OCI-LY1 (cell line): Measurements from ENCODE around the gene PAPPA.

Experiments
- H2AFZ ChIP-seq: fragments of 200-600 bp; sonication (generic), shearing (Covaris generic); 2 replicates; pipeline ENCODE4 v1.6.0; 2014; ENCODE audit warnings: antibody characterized with exemption, mild to moderate bottlenecking, low read length
- H3F3A ChIP-seq: fragments of 200-600 bp; sonication (generic), shearing (Covaris generic); 2 replicates; pipeline ENCODE4 v1.6.0; 2014; ENCODE audit warnings: mild to moderate bottlenecking, antibody characterized with exemption, low read length, moderate library complexity; ENCODE audit not compliant: insufficient read depth
- H3K27ac ChIP-seq: fragments of 200-600 bp; sonication (generic); 2 replicates; pipeline ENCODE4 v1.5.1; 2014; ENCODE audit warnings: low read length, mixed run types, mild to moderate bottlenecking, low read depth; ENCODE audit not compliant: poor library complexity, severe bottlenecking
- H3K27me3 ChIP-seq: fragments of 200-600 bp; sonication (generic); 2 replicates; pipeline ENCODE4 v1.6.0; 2014; ENCODE audit warnings: antibody characterized with exemption, mild to moderate bottlenecking, low read length, moderate library complexity; ENCODE audit not compliant: insufficient read depth
- H3K36me3 ChIP-seq: fragments of 200-600 bp; sonication (generic); 2 replicates; pipeline ENCODE4 v1.6.1; 2014; ENCODE audit warnings: mild to moderate bottlenecking, antibody characterized with exemption, low read length, moderate library complexity, mixed read lengths; ENCODE audit not compliant: insufficient read depth
- H3K4me1 ChIP-seq: fragments of 200-600 bp; sonication (generic); 2 replicates; pipeline ENCODE4 v1.5.1; 2014; ENCODE audit warnings: mild to moderate bottlenecking, low read length, moderate library complexity; ENCODE audit not compliant: insufficient read depth, severe bottlenecking
- H3K4me2 ChIP-seq: fragments of 200-600 bp; sonication (generic), shearing (Covaris generic); 2 replicates; pipeline ENCODE4 v1.6.1; 2014; ENCODE audit warnings: low read length
- H3K4me3 ChIP-seq: fragments of 200-600 bp; sonication (generic); 2 replicates; pipeline ENCODE4 v1.5.1; 2014; ENCODE audit warnings: low read length, low read depth, mild to moderate bottlenecking, mixed read lengths; ENCODE audit not compliant: poor library complexity, severe bottlenecking
- H3K79me2 ChIP-seq: fragments of 200-600 bp; shearing (Covaris generic); 2 replicates; pipeline ENCODE4 v1.6.1; 2016; ENCODE audit warnings: mixed run types, low read length, mixed read lengths; ENCODE audit not compliant: insufficient read depth
- H3K9ac ChIP-seq: fragments of 200-600 bp; sonication (generic), shearing (Covaris generic); 2 replicates; pipeline ENCODE4 v1.6.1; 2014; ENCODE audit warnings: mild to moderate bottlenecking, low read length, mixed read lengths
- H3K9me2 ChIP-seq: fragments of 200-600 bp; sonication (generic), shearing (Covaris generic); 2 replicates; pipeline ENCODE4 v1.6.1; 2014; ENCODE audit warnings: low read depth, mild to moderate bottlenecking, low read length, mixed read lengths
- H3K9me3 ChIP-seq: fragments of 200-600 bp; shearing (Covaris generic); 2 replicates; pipeline ENCODE4 v1.6.1; 2014; ENCODE audit warnings: low read length, mixed read lengths
- H4K20me1 ChIP-seq: fragments of 200-600 bp; sonication (generic), shearing (Covaris generic); 2 replicates; pipeline ENCODE4 v1.6.0; 2016; ENCODE audit warnings: mild to moderate bottlenecking, low read length; ENCODE audit not compliant: insufficient read depth
- EZH2 ChIP-seq: fragments of 200-600 bp; sonication (generic), shearing (Covaris generic); IDR thresholded peaks from 2 replicates; pipeline ENCODE4 v1.8.0; 2017; ENCODE audit warnings: borderline replicate concordance, mixed run types, mild to moderate bottlenecking, antibody characterized with exemption, low read length, moderate library complexity, mixed read lengths
- TF ChIP-seq, protein P1 (sequence below): fragments of 200-600 bp; sonication (generic), shearing (Covaris generic); IDR thresholded peaks from 2 replicates; pipeline ENCODE4 v1.5.1; 2017; ENCODE audit warnings: mild to moderate bottlenecking, antibody characterized with exemption, low read length, moderate library complexity, mixed read lengths

Gene PAPPA

DNA sequence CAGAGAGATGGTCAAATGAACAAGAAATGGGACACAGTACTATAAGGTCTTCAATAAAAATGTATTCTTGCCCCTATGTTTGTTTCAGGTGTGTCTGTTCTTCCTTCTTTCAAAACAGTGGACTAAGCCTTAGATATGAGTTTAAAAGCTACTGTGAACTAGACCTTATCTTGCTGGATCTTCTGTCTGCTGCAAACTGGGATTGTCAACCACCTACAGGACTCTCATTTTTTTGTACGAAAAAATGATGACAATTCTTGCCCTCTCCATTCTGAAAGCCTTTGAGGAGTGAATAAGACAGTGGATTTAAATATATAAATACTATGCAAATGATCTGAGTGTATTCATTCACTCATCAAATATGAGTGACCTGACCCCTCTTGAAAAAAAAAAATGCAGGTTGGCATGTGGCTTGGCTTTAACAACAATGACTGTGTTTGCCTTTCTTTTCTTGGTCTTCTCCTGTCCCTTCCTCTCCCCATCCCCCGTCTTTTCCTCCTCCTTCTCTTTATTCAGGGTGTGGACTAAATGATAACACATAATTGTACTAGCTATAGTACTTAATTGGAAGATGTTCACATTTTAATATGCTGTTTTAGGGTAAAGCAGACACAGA lies 298.0 kb downstream of the PAPPA start:
- H2AFZ ChIP-seq = no peak overlapping the region
- H3K9me3 ChIP-seq = no peaks in the 10 kb centered on the region
- no peak overlapping the region for H3K27ac ChIP-seq
- H3K4me1 ChIP-seq = no peaks in the 10 kb centered on the region
- no peaks in the 10 kb centered on the region for H3K36me3 ChIP-seq
- no peaks in the 10 kb centered on the region for H4K20me1 ChIP-seq
- no peaks in the 10 kb centered on the region for H3K9me2 ChIP-seq
- TF ChIP-seq EZH2 = no peak
- TF ChIP-seq, protein P1, sequence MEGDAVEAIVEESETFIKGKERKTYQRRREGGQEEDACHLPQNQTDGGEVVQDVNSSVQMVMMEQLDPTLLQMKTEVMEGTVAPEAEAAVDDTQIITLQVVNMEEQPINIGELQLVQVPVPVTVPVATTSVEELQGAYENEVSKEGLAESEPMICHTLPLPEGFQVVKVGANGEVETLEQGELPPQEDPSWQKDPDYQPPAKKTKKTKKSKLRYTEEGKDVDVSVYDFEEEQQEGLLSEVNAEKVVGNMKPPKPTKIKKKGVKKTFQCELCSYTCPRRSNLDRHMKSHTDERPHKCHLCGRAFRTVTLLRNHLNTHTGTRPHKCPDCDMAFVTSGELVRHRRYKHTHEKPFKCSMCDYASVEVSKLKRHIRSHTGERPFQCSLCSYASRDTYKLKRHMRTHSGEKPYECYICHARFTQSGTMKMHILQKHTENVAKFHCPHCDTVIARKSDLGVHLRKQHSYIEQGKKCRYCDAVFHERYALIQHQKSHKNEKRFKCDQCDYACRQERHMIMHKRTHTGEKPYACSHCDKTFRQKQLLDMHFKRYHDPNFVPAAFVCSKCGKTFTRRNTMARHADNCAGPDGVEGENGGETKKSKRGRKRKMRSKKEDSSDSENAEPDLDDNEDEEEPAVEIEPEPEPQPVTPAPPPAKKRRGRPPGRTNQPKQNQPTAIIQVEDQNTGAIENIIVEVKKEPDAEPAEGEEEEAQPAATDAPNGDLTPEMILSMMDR = no peak
- no peaks in the 10 kb centered on the region for H3F3A ChIP-seq
- no peak overlapping the region for H3K4me3 ChIP-seq
- H3K27me3 ChIP-seq = no peaks in the 10 kb centered on the region
- H3K9ac ChIP-seq = no peak overlapping the region
- H3K79me2 ChIP-seq = no peaks in the 10 kb centered on the region
- no peak overlapping the region for H3K4me2 ChIP-seq
